ENCODE data around the gene SURF4.

GRCh38 chr9:133334161-133334560, 41.7 kb downstream of the SURF4 start:
- TF ChIP-seq IRF1 (CRISPR knock-in tag; IDR thresholded peaks at IDR 0.05) (no peak), USF1 (CRISPR knock-in tag; IDR thresholded peaks at IDR 0.05) (no peak), CTCF (IDR thresholded peaks at IDR 0.05) (no peak), ATF2 (CRISPR knock-in tag; IDR thresholded peaks at IDR 0.05; ENCODE audit: borderline replicate concordance, low read depth) (no peak), TEAD4 (CRISPR knock-in tag; IDR thresholded peaks at IDR 0.05) (no peak), JUN (CRISPR knock-in tag; IDR thresholded peaks at IDR 0.05) (no peak), E2F4 (CRISPR knock-in tag; IDR thresholded peaks at IDR 0.05; ENCODE audit: borderline replicate concordance, low read depth) (no peak), TP53 (CRISPR knock-in tag; IDR thresholded peaks at IDR 0.05) (no peak), FOXP4 (CRISPR knock-in tag; IDR thresholded peaks at IDR 0.05) (no peak), ZNF138 (CRISPR knock-in tag; conservative IDR thresholded peaks at IDR 0.05) (no peak), USF2 (CRISPR knock-in tag; IDR thresholded peaks at IDR 0.05) (no peak)
